Measurements from ENCODE around the gene AGBL4. TPM values are rescaled to one million over a fixed set of nuclear protein-coding genes. Genes with fewer than 3 reads are reported as not detected.
A peak's percentile ranks its signal among the peaks of the same experiment; 100 is the strongest.

The AGBL4 gene
- total RNA-seq, 1 donor from 2014 or later, result 0.45 TPM

GRCh38 chr1:49694251-49694827, 329.4 kb downstream of the AGBL4 start:
- DNase-seq (ENCODE audit: low read depth), result no peak

DNA sequence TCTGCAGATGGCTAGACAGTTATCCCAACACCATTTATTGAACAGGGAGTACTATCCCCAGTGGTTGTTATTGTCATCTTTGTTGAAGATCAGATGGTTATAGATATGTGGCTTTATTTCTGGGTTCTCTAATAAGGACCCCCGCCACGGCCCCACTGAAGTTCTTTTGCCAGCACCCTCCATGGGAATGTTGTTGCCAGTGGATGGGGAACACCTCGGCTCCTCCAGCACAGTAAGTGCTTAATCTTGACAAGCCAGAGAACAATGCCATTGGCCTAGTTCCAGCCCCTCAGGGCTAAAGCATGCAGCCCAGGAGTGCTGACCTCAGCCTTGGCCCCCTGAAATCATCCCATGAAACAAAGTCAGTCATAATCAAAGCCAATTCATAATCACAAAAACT, 337.6 kb downstream of the AGBL4 start:
- peak; percentile 15 for DNase-seq (ENCODE audit: low read depth)

DNA sequence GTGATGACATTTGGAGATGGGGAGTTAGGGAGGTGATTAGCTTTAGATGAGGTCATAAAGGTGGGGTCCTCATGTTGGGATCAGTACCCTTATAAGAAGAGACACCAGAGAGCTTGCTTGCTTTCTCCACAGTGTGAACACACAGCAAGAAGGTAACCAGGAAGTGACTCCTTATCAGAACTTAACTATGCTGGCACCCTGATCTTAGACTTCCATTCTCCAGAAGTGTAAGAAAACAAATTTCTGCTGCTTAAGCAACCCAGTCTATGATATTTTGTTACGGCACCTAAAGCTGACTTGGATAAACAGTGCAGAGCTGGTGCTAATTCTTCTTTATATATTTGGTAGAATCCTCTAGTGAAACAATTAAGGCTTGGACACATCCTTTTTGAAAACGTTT, 346.0 kb downstream of the AGBL4 start:
- DNase-seq (ENCODE audit: low read depth), result no peak

- no peak for DNase-seq (ENCODE audit: low read depth)
Observed at GRCh38 chr1:49651136-49651535, 372.6 kb downstream of the AGBL4 start.

DNA sequence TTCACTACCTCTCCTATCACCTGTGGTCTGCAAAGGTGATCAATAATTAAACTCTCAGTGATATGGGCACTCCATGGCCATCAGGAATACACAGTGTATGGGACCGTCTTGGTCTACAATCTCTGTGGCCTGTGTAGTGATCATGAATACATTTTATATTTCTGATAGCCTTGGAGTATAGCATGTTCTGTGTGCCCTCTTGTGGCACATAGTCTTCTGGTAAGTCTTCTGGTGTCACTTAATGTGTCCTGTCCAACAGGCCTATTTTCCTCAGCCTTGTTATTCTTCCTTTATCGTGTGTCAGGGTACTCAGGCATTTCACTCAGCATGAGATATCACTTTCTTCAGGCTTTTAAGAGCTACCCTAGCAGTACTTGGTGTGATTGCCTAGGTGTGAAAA, 393.6 kb downstream of the AGBL4 start:
- DNase-seq (ENCODE audit: low read depth), result peak; percentile 6

- DNase-seq (ENCODE audit: low read depth), result no peak
Observed at GRCh38 chr1:49627781-49628180, 396.0 kb downstream of the AGBL4 start.

- peak; percentile 32 for DNase-seq (ENCODE audit: low read depth)
Observed at GRCh38 chr1:49626472-49626871, 397.3 kb downstream of the AGBL4 start.

- DNase-seq (ENCODE audit: low read depth), result no peak
Observed at GRCh38 chr1:49622877-49623276, 400.9 kb downstream of the AGBL4 start.

GRCh38 chr1:49606082-49606481, 417.7 kb downstream of the AGBL4 start:
- no peak for DNase-seq (ENCODE audit: low read depth)

GRCh38 chr1:49597436-49597835, 426.3 kb downstream of the AGBL4 start:
- DNase-seq (ENCODE audit: low read depth), result no peak

DNA sequence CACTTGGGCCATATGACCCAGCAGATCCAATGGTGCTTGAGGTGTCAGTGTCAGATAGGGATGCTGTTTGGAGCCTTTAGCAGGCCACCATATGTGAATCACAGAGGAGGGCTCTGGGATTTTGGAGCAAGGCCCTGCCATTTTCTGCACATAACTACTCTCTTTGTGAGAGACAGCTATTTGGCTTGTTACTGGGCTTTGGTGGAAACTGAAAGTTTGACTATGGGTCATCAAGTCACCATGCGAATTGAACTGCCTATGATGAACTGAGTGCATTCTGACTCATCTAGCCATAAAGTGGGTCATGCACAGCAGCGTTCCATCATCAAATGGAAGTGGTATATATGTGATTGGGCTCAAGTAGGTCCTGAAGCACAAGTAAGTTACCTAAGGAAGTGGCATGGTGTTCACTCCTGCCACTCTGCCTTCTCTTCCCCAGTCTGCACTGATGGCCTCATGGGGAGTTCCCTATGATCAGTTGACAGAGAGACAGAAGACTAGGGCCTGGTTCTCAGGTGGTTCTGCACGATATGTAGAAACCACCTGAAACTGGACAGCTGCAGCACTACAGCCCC, 447.3 kb downstream of the AGBL4 start:
- no peak for DNase-seq (ENCODE audit: low read depth)

DNA sequence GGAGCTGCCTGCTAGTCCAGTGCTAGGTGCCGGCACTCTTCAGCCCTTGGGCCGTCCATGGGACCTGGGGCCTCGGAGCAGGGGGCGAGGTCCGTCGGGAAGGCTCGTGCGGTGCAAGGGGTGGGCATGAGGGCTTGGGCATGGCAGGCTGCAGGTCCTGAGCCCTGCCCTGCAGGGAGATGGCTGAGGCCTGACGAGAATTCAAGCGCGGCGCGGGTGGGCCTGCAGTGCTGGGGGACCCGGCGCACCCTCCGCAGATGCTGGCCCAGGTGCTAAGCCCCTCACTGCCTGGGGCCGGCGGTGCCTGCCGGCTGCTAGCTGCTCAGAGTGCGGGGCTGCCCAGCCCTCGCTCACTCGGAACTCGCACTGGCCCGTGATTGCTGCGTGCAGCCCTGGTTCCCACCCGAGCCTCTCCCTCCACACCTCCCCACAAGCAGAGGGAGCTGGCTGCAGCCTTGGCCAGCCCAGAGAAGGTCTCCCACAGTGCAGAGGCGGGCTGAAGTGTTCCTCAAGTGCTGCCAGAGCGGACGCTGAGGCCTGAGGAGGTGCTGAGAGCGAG, 467.0 kb downstream of the AGBL4 start:
- no peak for DNase-seq (ENCODE audit: low read depth)

- no peak for DNase-seq (ENCODE audit: low read depth)
Observed at GRCh38 chr1:49552101-49552500, 471.7 kb downstream of the AGBL4 start.

DNA sequence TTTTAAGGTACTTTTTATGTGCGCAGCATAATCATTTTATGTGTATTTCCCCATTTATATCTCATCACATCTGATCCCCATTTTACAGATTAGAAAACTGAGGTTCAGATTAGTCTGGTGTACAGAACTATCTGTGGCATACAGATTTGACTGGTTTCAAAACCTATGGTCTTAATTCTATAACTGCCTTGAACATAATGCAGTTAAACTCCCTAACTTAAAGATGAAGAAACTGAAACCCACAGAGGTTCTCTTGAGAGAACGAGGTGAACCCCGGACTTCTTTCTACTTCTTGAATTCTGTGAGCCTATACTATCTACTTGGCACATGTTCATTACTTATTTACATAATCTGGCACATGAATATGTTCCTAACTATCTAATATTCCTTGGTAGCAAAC, 479.1 kb downstream of the AGBL4 start:
- DNase-seq (ENCODE audit: low read depth), result no peak

GRCh38 chr1:49541096-49541752, 482.5 kb downstream of the AGBL4 start:
- no peak for DNase-seq (ENCODE audit: low read depth)

GRCh38 chr1:49527606-49528305, 496.0 kb downstream of the AGBL4 start:
- DNase-seq (ENCODE audit: low read depth), result peak; percentile 1

DNA sequence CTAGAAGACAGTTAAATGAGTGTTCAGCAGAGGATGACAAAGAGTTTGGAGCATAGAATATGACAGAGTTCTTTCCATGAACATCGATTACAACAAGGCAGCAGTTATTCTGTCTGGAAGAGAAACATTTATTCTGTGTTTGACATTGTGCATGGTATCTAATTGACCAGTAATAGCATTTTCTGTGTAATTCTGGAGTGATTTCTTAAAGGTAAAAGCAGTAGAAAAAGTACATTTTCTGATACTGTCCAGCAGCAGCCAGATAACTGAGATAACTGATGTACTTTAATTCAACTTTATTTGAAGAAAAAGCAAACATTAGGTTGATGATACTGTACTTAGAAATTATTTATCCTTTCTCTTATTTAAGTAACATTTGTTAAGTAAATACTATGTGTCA, 497.1 kb downstream of the AGBL4 start:
- DNase-seq (ENCODE audit: low read depth), result no peak

GRCh38 chr1:49523764-49524163, 500.0 kb downstream of the AGBL4 start:
- DNase-seq (ENCODE audit: low read depth), result no peak

- DNase-seq (ENCODE audit: low read depth), result peak; percentile 28
Observed at GRCh38 chr1:49466961-49467360, 556.8 kb downstream of the AGBL4 start.

DNA sequence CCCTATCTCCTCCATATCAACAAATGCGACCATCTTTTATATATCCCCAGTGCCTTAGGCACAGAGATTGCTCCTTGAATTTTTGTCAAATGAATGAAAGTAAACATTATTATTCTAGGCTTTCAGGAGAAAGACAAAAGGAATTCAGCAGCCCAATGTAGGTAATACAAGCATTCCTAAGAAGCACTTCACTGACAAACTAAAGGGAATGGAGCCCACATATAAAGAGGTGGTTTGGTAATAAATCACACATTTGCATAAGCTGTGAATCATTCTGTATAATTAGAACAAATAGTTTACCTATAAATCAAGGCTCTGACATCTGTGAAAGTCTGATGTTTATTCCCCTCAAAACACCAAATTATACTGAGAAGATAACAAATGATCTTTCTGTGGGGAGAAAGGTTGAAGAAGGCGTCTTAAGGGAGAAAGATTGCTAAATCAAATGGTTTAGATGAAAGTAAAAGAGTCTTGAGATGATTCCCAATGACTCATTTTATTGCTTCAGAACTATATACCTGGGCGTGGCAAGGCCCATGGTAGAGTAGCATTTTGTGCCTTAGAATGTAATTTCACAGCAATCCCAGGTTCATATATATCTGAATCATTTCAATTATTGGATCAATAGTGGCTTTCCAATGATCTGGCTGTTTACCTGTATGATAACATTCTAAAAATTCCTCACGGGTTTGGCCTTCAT, 558.1 kb downstream of the AGBL4 start:
- DNase-seq (ENCODE audit: low read depth), result peak; percentile 77

DNA sequence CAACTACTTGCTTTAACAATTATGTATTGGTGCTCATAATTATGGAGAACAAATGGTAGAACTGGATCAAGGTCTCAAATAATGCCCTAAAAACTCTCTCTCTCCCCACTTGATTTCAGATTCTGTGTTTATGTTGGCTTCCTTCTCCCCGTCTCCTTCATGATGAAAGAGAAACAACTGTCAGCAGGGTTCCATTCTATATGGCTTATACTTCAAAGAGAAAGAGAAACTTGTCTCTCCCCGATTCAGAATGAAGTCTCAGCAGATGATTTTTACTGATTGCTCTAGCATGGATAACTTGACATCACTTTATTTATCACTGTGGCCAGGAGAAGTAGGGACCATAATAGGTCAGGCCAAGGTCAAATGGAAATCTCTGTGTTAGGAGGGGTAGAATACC, 575.6 kb downstream of the AGBL4 start:
- no peak for DNase-seq (ENCODE audit: low read depth)

DNA sequence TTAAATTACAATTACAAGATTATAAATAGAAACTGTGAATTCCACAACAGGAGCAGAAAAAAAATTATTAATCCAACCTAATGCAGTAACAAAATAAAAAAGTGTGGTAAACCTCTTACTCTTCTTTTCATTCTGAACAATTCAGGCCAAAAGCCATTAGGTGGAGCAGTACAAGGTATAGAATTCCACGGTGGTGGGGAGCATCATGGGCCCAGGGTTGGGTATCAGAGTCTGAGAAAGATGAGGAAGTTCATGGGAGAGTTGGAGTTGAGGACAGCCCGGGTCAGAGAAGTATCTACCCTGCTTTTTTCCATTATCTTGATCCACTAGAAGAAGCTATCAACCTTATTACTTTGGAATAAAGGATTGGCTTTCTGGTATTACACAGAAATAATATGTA, 586.9 kb downstream of the AGBL4 start:
- DNase-seq (ENCODE audit: low read depth), result no peak
